Activated T-cell treated with anti-CD3 and anti-CD28 coated beads for 24 hours (primary cell): ENCODE data around the gene TRABD2A.

Experiments used
- DNase-seq: peaks from one replicate; pipeline ENCODE4 v3.0.0-alpha.2; 2020; ENCODE audit warnings: low read depth

The TRABD2A gene

GRCh38 chr2:84816426-84817026 is 64.4 kb downstream of the TRABD2A start:
- no peak for DNase-seq

GRCh38 chr2:84815146-84815545 is 65.7 kb downstream of the TRABD2A start:
- no peak for DNase-seq

DNA sequence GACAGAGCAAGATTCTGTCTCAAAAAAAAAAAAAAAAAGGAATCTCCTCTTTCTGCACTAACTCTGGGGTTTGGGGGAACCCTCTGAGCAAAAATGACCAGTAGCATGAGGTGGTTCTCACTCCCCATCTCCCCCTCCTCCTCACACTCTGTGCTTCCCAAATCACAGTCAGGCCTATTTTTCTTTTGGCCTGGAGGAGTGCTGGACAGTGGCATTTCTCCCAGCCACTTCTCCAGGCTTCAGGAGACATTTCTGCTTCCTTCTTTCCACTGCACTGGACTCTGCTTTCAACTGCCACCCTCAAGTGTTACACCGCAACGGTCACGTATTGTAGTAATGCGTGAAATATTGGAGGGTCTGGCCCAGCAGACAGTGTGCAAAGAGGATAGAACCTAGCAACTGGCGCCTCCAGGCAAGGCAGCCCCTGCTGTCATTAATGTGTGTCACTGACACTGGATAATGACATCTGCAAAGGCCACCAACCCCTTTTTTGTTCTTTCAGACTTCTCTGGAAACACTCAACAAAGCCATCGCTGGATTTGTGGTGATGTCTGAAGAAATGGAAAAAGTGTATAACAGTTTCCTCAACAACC is 68.9 kb downstream of the TRABD2A start:
- DNase-seq = no peak

GRCh38 chr2:84808279-84808678 is 72.6 kb downstream of the TRABD2A start:
- no peak for DNase-seq

GRCh38 chr2:84807063-84807485 is 73.8 kb downstream of the TRABD2A start:
- DNase-seq = no peak

DNA sequence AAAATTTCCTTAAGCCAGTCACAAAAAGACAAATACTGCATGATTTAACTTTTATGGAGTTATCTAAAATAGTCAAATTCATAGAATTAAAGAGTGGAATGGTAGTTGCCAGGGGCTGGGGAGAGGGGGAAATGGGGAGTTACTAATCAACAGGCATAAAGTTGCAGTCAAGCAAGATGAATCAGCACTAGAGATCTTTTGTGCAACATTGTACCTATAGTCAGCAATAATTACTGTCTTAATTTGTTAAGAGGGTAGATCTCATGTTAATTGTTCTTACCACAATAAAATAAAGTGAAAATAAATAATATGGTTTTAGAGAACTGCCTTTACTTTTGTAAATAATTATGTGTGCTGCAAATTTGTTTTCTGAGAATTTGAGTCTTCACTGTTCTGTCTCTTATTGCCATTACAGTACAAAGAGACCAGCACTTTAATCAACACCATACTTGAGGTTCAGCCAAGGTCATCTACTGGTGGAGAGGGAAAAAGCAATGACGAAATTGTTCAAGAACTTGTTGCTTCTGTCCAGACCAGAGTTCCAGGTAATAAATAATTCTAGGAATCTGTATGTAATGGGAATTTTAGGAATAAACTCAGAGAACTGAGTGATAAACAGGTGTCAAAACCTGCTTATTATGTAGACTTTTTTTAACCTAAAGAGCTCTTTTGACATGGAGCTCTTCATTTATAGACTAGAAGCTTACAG is 75.5 kb downstream of the TRABD2A start:
- no peak for DNase-seq

- no peak for DNase-seq
These were observed 79.1 kb downstream of the TRABD2A start for GRCh38 chr2:84801811-84802210.

DNA sequence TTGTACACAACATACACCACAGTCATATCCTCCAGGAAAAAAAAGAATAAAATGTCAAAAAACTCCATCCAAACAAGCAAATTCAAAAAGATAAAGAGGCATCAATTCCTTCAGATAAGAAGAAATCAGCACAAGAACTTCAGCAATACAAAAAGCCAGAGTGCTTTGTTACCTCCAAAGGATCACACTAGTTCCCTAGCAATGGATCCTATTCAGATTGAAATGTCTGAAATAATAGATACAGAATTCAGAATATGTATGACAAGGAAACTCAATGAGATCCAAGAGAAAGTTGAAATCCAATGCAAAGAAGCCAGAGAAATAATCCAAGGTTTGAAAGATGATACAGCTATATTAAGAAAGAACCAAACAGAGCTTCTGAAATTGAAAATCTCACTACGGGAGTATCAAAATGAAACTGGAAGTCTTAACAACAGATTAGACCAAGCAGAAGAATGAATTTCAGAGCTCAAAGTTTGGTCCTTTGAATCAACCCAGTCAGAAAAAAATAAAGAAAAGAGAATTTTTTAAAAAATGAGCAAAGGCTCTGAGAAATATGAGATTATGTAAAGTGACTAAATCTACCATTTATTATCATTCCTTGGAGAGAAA is 80.6 kb downstream of the TRABD2A start:
- no peak for DNase-seq

DNA sequence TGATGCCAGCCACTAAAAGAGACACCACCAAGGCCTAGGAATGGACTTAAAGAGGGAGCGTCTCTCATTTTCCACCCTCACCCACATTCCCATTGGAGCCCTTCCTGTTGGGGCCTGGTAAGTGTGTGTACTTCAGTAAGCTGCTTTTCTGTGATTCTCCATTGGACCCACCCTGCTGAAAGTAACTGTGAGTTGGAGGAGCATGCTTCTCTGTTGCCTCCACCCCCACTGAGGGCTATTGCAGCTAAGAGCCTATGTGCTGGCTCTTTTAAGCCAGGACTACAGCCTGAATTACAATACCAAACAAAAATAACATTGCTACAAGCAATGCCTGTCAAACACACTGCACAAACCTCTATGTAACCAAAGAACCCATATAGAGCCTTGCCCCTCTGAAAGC is 81.1 kb downstream of the TRABD2A start:
- DNase-seq = no peak

GRCh38 chr2:84797271-84797670 is 83.6 kb downstream of the TRABD2A start:
- no peak for DNase-seq

- DNase-seq = no peak
These were observed 84.1 kb downstream of the TRABD2A start for GRCh38 chr2:84796798-84797197.

DNA sequence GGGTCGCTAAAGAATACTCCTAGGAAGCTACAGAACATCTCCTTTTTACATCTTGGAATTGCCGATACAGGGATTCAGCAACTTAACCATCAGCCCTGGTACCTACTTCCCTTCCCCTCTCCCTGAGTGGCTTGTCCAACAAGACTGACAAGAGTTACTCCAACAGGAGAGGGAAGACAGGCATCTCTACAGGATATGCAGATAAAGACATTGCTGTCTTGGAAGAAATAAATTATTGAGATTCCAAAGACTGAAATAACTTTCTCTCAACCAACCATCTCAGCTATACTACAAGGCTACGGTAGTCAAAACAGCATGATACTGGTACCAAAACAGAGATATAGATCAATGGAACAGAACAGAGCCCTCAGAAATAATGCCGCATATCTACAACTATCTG is 87.2 kb downstream of the TRABD2A start:
- DNase-seq = no peak

DNA sequence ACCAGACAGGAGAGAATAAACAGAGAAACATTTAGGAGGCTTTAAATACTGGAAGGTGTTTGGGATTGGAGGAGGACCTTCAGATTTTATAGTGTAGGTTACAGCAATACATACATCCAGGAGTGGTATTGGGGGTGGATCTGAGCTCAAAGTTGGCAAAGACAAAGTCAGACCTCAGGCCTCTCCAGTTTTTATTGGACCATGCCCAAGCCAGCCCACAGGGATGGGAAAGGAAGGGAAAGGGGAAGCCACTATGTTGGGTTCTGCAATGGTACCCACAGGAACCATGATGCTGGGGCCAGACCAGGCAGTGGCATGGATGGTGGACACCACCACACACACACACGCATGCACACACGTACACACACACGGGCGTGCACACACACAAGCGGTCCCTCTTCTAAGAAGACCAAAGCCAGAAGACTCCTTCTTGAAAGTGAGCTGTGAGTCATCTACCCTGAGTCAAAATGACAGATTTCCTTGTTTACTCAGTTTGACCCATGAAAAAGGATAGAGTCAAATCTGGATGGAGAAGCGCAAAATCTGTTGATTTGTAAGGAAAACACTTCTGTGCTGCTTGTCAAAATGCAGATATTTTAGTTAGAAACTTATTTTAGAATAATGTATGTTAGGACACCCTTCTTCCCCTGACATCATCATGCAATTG is 87.9 kb downstream of the TRABD2A start:
- DNase-seq = no peak

- DNase-seq = no peak
These were observed 92.4 kb downstream of the TRABD2A start for GRCh38 chr2:84788498-84788897.

- no peak for DNase-seq
These were observed 92.9 kb downstream of the TRABD2A start for GRCh38 chr2:84788027-84788426.

DNA sequence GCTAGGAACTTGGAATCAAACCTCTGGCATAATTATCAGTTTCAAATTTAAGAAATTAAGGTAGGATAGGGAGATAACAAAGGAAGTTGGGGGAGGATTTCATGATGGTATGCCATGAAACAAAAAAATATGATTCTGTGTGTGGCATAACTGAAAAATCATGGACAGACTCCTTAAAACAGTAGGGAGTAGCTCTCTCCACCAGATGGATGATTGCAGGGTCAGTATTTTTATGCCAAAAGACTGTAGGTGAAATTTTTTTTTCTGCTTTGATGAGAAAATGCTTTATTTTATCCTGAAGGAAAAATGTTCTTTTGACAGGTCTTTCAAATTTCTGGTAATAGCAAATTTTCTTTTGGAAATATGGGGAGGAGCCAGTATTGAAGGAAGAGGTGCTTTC is 94.3 kb downstream of the TRABD2A start:
- no peak for DNase-seq

- no peak for DNase-seq
These were observed 94.9 kb downstream of the TRABD2A start for GRCh38 chr2:84785950-84786349.

DNA sequence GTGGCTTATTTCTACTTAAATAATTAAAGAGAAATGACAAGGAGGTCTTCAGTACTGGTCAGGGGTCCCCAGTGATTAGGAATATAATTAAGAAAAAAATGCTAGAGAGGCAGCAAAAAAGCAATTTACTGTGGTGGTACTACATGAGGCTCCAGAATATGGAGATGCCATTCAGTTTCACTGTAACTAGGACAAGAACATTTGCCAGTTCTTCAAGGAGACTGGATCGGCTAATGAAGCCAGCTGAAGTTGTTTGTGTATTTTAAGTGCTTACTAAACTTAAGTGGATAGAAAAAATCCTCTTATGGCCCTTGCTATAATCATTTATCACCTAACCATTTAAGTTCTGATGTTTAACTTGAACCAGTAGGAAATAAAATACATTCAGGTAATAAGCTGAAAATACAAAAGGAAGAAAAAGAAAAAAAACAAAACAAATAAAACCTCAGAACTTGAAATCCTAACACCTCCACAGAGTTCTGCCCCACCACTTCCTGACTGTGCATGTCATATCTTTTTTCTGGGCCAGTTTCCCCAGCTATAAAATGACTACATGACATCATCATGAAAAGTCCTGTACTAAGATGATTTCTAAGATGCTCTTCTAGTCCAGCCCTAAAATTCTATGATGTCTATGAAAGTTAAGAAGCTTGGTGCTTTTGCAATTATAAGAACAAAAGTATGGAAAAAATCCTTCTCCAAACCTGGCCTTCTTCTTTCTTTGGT is 98.0 kb downstream of the TRABD2A start:
- DNase-seq = peak; percentile 4

DNA sequence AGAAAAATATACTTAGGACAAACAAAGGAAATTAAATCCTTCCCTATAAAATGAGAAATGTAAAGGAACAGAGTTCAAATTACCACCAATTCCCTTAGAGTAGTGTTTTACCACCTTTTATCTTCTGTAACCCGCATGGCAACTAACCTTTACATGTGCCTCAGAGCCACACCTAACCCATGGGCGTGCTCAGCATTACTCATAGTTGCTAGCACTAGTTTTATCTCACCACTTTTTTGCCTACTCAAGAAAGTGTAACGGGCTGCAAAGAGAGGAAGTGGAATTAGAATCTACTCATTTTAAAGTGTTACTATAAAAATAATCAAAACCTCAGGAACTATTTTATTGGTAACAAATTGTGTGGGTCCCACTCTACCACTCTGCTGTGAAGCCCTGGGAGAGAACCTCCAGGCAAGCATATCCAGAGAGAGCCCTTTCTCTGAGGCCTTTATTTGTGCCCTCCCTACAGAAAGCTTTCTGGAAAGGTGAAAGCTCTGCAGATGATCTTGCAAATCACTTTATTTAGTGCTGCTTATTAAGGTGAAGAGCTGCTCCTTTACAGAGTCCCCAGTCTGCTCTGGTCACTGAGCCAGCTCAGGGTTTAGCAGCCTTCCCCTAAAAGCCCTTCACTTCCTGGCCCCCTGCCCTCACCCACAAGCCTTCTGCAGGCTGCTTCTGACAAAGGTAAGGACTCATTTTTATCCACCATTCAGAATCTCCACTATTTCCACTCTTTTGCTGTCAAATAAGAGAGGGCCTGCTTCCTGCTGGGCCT is 98.8 kb downstream of the TRABD2A start:
- peak; percentile 53 for DNase-seq

DNA sequence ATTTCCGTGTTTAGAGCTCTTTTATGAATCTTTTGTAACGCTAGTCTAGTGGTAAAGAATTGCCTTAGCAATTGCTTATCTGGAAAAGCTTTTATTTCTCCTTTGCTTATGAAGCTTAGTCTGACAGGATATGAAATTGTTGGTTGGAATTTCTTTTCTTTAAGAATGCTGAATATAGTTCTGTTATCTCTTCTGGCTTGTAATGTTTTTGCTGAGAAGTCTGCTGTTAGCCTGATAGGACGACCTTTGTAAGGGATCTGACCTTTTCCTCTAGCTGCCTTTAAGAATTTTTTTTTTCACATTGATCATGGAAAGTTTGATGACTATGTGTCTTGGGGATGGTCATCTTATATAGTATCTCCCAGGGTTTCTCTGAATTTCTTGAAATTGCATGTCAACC is 101.1 kb downstream of the TRABD2A start:
- DNase-seq = no peak
